Neural progenitor cell (in vitro differentiated cells): ENCODE measurements around the gene THAP4. TPM values are rescaled to one million over a fixed set of nuclear protein-coding genes. Genes with fewer than 3 reads are reported as not detected.
A peak's percentile ranks its signal among the peaks of the same experiment; 100 is the strongest.

ENCODE experiments used
- DNase-seq: peaks from one replicate; pipeline ENCODE4 v3.0.0-alpha.2; 2016; ENCODE audit warnings: low spot score
- H2AFZ ChIP-seq: fragments of 200-600 bp; sonication (generic); replicated peaks from 2 replicates; pipeline ENCODE4 v1.6.1; 2016; ENCODE audit warnings: antibody characterized with exemption
- H3F3A ChIP-seq: fragments of 200-600 bp; sonication (generic); 2 replicates; pipeline ENCODE4 v1.6.1; 2016; ENCODE audit warnings: antibody characterized with exemption, low read depth
- H3K27ac ChIP-seq: fragments of 200-600 bp; sonication (generic); 2 replicates; pipeline ENCODE4 v1.5.1; 2016; ENCODE audit warnings: mild to moderate bottlenecking
- H3K27me3 ChIP-seq: fragments of 200-600 bp; sonication (generic); 2 replicates; pipeline ENCODE4 v1.6.1; 2016; ENCODE audit warnings: mild to moderate bottlenecking, moderate library complexity
- H3K36me3 ChIP-seq: fragments of 200-600 bp; sonication (generic); 2 replicates; pipeline ENCODE4 v1.5.1; 2016
- H3K4me1 ChIP-seq: fragments of 200-600 bp; sonication (generic); 2 replicates; pipeline ENCODE4 v1.6.1; 2016; ENCODE audit warnings: mixed run types
- H3K4me2 ChIP-seq: fragments of 200-600 bp; sonication (generic); 2 replicates; pipeline ENCODE4 v1.6.1; 2016
- H3K4me3 ChIP-seq: fragments of 200-600 bp; sonication (generic); 2 replicates; pipeline ENCODE4 v1.5.1; 2016
- H3K79me2 ChIP-seq: fragments of 200-600 bp; sonication (generic); 2 replicates; pipeline ENCODE4 v1.6.1; 2016; ENCODE audit warnings: low read depth
- H3K9ac ChIP-seq: fragments of 200-600 bp; sonication (generic); 2 replicates; pipeline ENCODE4 v1.6.1; 2016
- H3K9me3 ChIP-seq: fragments of 200-600 bp; sonication (generic); 2 replicates; pipeline ENCODE4 v1.5.1; 2016; ENCODE audit warnings: low read depth
- H4K20me1 ChIP-seq: fragments of 200-600 bp; sonication (generic); 2 replicates; pipeline ENCODE4 v1.6.1; 2016; ENCODE audit warnings: low read depth
- H3K27ac Mint-ChIP-seq: 3 replicates; pipeline ENCODE4 v1.8.0; 2021; ENCODE audit warnings: mixed read lengths
- H3K27me3 Mint-ChIP-seq: 2 replicates; pipeline ENCODE4 v1.8.0; 2022; ENCODE audit warnings: low read depth, mild to moderate bottlenecking, inconsistent platforms, moderate library complexity, mixed read lengths; ENCODE audit not compliant: insufficient read depth
- H3K36me3 Mint-ChIP-seq: 3 replicates; pipeline ENCODE4 v1.8.0; 2021; ENCODE audit warnings: mixed read lengths
- H3K4me1 Mint-ChIP-seq: 3 replicates; pipeline ENCODE4 v1.8.0; 2021; ENCODE audit warnings: mixed read lengths
- H3K4me3 Mint-ChIP-seq: 3 replicates; pipeline ENCODE4 v1.8.0; 2021; ENCODE audit warnings: mild to moderate bottlenecking, moderate library complexity, mixed read lengths
- H3K9me3 Mint-ChIP-seq: 3 replicates; pipeline ENCODE4 v1.8.0; 2020; ENCODE audit warnings: mixed read lengths
- EZH2 ChIP-seq: fragments of 200-600 bp; sonication (generic); IDR thresholded peaks from 2 replicates; pipeline ENCODE4 v1.6.1; 2017; ENCODE audit warnings: antibody characterized with exemption, mild to moderate bottlenecking, moderate library complexity
- EZH2phosphoT487 ChIP-seq: fragments of 200-600 bp; sonication (generic); IDR thresholded peaks from 2 replicates; pipeline ENCODE4 v1.6.1; 2017; ENCODE audit warnings: antibody characterized with exemption
- total RNA-seq: library from RNA; depleted of rRNA; stranded (reverse); fragments of >200 nt; gene quantifications from 2 replicates; pipeline ENCODE4 v1.2.3, GENCODE V29; 2015; ENCODE audit warnings: low replicate concordance
- TF ChIP-seq, protein P1 (sequence below): fragments of 200-600 bp; sonication (generic); IDR thresholded peaks from 2 replicates; pipeline ENCODE4 v1.5.1; 2017; ENCODE audit warnings: antibody characterized with exemption, mild to moderate bottlenecking

The THAP4 gene
- total RNA-seq, 1 donor from 2014 or later, result 25.6 TPM

DNA sequence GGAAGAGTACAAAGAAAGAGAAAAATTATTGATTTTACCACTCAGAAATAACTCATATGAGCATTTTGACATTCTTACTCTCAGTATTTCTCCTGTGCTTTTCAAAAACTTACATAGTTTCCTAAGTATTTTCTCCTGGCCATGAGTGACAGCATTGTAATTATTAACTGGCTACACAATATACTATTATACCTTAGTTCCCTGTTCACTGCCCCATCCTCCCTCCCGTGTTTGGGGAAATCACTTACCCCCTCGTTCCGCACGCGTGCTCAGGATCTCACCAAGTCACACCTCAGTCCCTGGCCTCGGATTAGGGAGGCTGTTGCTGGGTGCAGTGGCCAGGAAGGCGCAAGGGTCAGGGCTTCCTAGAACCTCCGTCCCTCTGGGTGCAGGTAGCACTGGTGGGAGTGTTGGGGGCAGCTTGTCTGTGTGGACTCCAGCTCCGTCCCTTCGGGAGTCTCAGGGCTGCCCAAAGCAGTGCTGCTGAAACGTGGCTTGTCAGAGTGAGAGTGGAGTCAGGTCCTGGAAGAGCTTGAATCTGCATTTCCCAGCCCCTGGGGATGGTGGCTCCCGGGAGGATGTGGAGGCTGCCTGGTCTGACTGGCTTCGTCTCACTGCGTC is 23.7 kb upstream of the THAP4 start:
- Mint-ChIP-seq H3K27ac (no peak overlapping the region), H3K36me3 (peaks cover 19% of the 10 kb centered on the region)

DNA sequence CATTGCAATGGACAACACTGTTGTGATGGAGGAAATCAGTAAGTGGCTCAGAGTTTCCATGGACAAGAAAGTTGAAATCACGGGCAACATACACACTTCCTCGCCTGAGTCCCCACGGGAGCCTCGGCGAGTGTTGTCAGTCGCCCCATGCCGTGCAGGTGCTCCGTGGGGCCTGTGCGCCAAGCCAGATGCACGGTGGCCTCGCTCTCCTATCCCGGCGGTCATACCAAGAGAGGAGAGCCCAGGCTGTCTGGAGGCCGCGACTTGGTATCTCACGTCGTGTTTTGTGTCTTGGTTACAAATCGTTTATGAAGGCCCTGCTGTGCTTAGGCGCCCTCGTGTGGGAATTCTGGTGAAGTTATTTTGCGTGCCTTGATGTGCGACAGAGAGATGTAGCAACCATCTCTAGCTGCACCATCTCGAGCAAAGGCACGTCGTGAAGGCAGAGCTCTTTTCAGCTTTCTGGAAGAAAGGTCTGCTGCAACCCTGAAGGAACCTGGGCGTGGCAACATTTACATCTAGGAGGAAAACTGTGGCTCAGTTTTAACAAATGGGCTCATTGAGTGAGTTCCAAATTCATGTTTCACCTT is 22.3 kb upstream of the THAP4 start:
- peak; percentile 61 for DNase-seq

More for the DNA sequence above, 23.7 kb upstream of the THAP4 start:
- no peak overlapping the region for H2AFZ ChIP-seq
- no peaks in the 10 kb centered on the region for H3K27me3 Mint-ChIP-seq
- H4K20me1 ChIP-seq, result peaks cover 12% of the 10 kb centered on the region
- no peaks in the 10 kb centered on the region for H3F3A ChIP-seq
- no peak overlapping the region for H3K27ac ChIP-seq
- H3K4me1 ChIP-seq, result no peaks in the 10 kb centered on the region
- peaks cover 10% of the 10 kb centered on the region for H3K4me1 Mint-ChIP-seq
- no peaks in the 10 kb centered on the region for H3K27me3 ChIP-seq
- H3K9me3 Mint-ChIP-seq, result no peaks in the 10 kb centered on the region
- H3K79me2 ChIP-seq, result no peaks in the 10 kb centered on the region
- no peaks in the 10 kb centered on the region for H3K36me3 ChIP-seq
- no peak overlapping the region for H3K4me3 Mint-ChIP-seq
- DNase-seq, result no peak
- H3K9me3 ChIP-seq, result no peaks in the 10 kb centered on the region
- H3K9ac ChIP-seq, result peak overlapping the region; percentile 27
- no peak overlapping the region for H3K4me2 ChIP-seq
- TF ChIP-seq EZH2 (no peak), EZH2phosphoT487 (no peak)
- TF ChIP-seq, protein P1, sequence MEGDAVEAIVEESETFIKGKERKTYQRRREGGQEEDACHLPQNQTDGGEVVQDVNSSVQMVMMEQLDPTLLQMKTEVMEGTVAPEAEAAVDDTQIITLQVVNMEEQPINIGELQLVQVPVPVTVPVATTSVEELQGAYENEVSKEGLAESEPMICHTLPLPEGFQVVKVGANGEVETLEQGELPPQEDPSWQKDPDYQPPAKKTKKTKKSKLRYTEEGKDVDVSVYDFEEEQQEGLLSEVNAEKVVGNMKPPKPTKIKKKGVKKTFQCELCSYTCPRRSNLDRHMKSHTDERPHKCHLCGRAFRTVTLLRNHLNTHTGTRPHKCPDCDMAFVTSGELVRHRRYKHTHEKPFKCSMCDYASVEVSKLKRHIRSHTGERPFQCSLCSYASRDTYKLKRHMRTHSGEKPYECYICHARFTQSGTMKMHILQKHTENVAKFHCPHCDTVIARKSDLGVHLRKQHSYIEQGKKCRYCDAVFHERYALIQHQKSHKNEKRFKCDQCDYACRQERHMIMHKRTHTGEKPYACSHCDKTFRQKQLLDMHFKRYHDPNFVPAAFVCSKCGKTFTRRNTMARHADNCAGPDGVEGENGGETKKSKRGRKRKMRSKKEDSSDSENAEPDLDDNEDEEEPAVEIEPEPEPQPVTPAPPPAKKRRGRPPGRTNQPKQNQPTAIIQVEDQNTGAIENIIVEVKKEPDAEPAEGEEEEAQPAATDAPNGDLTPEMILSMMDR, result no peak
- no peak overlapping the region for H3K4me3 ChIP-seq

DNA sequence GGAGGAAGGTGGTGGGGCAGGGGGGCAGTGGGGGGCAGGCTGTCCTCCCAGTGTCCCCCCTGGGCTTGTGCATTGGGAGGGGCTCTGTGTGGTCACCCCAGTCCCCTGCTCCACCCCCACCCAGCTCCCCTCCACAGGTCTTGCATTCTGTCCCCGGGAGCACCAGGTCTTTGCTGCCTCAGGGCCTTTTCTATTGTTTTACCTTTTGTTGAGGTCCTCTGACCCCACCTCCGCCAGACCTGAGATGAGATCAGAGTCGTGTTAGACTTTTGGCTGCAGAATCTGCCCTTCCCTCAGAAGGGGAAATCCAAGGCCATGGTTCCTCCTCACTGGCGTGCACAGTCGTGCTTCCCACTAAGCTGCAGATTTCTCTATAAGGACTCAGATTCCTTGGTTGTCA is 21.3 kb upstream of the THAP4 start:
- Histone ChIP-seq H4K20me1 (peaks cover 10% of the 10 kb centered on the region), H3K36me3 (no peaks in the 10 kb centered on the region), H3K27ac (no peak overlapping the region), H3K79me2 (peaks cover 1% of the 10 kb centered on the region), H3K4me1 (no peaks in the 10 kb centered on the region), H3K9me3 (no peaks in the 10 kb centered on the region), H3K4me2 (no peak overlapping the region), H3K4me3 (no peak overlapping the region), H3F3A (no peaks in the 10 kb centered on the region), H3K27me3 (no peaks in the 10 kb centered on the region), H3K9ac (no peak overlapping the region), H2AFZ (no peak overlapping the region)
- Mint-ChIP-seq H3K4me3 (no peak overlapping the region), H3K36me3 (peaks cover 18% of the 10 kb centered on the region), H3K27me3 (no peaks in the 10 kb centered on the region), H3K4me1 (peaks cover 2% of the 10 kb centered on the region), H3K27ac (no peak overlapping the region), H3K9me3 (no peaks in the 10 kb centered on the region)
- DNase-seq, result no peak
- TF ChIP-seq, protein P1, result no peak
- TF ChIP-seq EZH2 (no peak), EZH2phosphoT487 (no peak)

More for the DNA sequence above, 22.3 kb upstream of the THAP4 start:
- no peak overlapping the region for H3K4me3 ChIP-seq
- Mint-ChIP-seq H3K4me1 (peaks cover 2% of the 10 kb centered on the region), H3K4me3 (no peak overlapping the region), H3K27ac (peak overlapping the region; percentile 22), H3K27me3 (no peaks in the 10 kb centered on the region), H3K36me3 (peaks cover 18% of the 10 kb centered on the region), H3K9me3 (no peaks in the 10 kb centered on the region)
- H2AFZ ChIP-seq, result no peak overlapping the region
- no peaks in the 10 kb centered on the region for H3K9me3 ChIP-seq
- no peaks in the 10 kb centered on the region for H3K4me1 ChIP-seq
- H3K79me2 ChIP-seq, result no peaks in the 10 kb centered on the region
- no peaks in the 10 kb centered on the region for H3K36me3 ChIP-seq
- no peaks in the 10 kb centered on the region for H3F3A ChIP-seq
- H3K27me3 ChIP-seq, result no peaks in the 10 kb centered on the region
- H3K27ac ChIP-seq, result no peak overlapping the region
- no peak overlapping the region for H3K9ac ChIP-seq
- no peak overlapping the region for H3K4me2 ChIP-seq
- TF ChIP-seq, protein P1, result peak; percentile 63
- no peak for TF ChIP-seq EZH2phosphoT487
- no peak for TF ChIP-seq EZH2
- peaks cover 10% of the 10 kb centered on the region for H4K20me1 ChIP-seq
